ENCODE results near the gene SPEG.

The SPEG gene

GRCh38 chr2:219530048-219530963, 95.7 kb downstream of the SPEG start:
- no peaks in the 10 kb centered on the region for H3K9me3 ChIP-seq
- no peaks in the 10 kb centered on the region for H3K36me3 ChIP-seq (replicated peaks)
- in situ Hi-C loops (cut with MboI; ENCODE audit: low sequenced_read_pairs), result loop anchor here (5.0 kb wide), 1 partner anchor 128 kb away; no protein-coding TSS in a partner anchor
- H3K27me3 ChIP-seq (ENCODE audit: low read depth), result peaks cover 55% of the 10 kb centered on the region
- H3K4me1 ChIP-seq, result no peaks in the 10 kb centered on the region
- H3K4me3 ChIP-seq, result no peak overlapping the region
- peak; percentile 82 to 94 for DNase-seq (ENCODE audit: low spot score in 2 of 2)

GRCh38 chr2:219531639-219532377, 97.2 kb downstream of the SPEG start:
- DNase-seq (ENCODE audit: low spot score in 2 of 2), result no peak
- H3K27me3 ChIP-seq (ENCODE audit: low read depth), result peaks cover 53% of the 10 kb centered on the region

GRCh38 chr2:219532378-219532649, 97.7 kb downstream of the SPEG start:
- Histone ChIP-seq H3K27me3 (ENCODE audit: low read depth) (peaks cover 48% of the 10 kb centered on the region), H3K4me1 (no peaks in the 10 kb centered on the region), H3K4me3 (no peak overlapping the region), H3K9me3 (no peaks in the 10 kb centered on the region), H3K36me3 (replicated peaks) (no peaks in the 10 kb centered on the region)
- no peak for DNase-seq (ENCODE audit: low spot score in 2 of 2)
- in situ Hi-C loops (cut with MboI; ENCODE audit: low sequenced_read_pairs), result loop anchor here (5.0 kb wide), 1 partner anchor 130 kb away; no protein-coding TSS in a partner anchor

More at GRCh38 chr2:219531639-219532377, 97.2 kb downstream of the SPEG start:
- in situ Hi-C loops (cut with MboI; ENCODE audit: low sequenced_read_pairs), result loop anchor here (5.0 kb wide), 1 partner anchor 130 kb away; no protein-coding TSS in a partner anchor
- Histone ChIP-seq H3K9me3 (no peaks in the 10 kb centered on the region), H3K4me3 (no peak overlapping the region), H3K36me3 (replicated peaks) (no peaks in the 10 kb centered on the region), H3K4me1 (no peaks in the 10 kb centered on the region)

- Histone ChIP-seq H3K4me1 (no peaks in the 10 kb centered on the region), H3K4me3 (no peak overlapping the region), H3K27me3 (ENCODE audit: low read depth) (peaks cover 33% of the 10 kb centered on the region), H3K36me3 (replicated peaks) (no peaks in the 10 kb centered on the region; the same call in 1 of the 2 replicates), H3K9me3 (no peaks in the 10 kb centered on the region)
- in situ Hi-C loops (cut with MboI; ENCODE audit: low sequenced_read_pairs), result loop anchor here (5.0 kb wide), 1 partner anchor 132 kb away; no protein-coding TSS in a partner anchor
- no peak for DNase-seq (ENCODE audit: low spot score in 2 of 2)
Measured at GRCh38 chr2:219533930-219534661, 99.5 kb downstream of the SPEG start.

- H3K27me3 ChIP-seq (ENCODE audit: low read depth), result peaks cover 18% of the 10 kb centered on the region
- no peak overlapping the region for H3K4me3 ChIP-seq
- in situ Hi-C loops (cut with MboI; ENCODE audit: low sequenced_read_pairs), result no loop called here
- DNase-seq (ENCODE audit: low spot score in 2 of 2), result no peak
- H3K36me3 ChIP-seq (replicated peaks), result peaks cover 15% of the 10 kb centered on the region
- no peaks in the 10 kb centered on the region for H3K9me3 ChIP-seq
- no peaks in the 10 kb centered on the region; the same call in 1 of the 2 replicates for H3K4me1 ChIP-seq
Measured at GRCh38 chr2:219536425-219536824, 101.8 kb downstream of the SPEG start.

GRCh38 chr2:219536967-219537366, 102.3 kb downstream of the SPEG start:
- Histone ChIP-seq H3K36me3 (replicated peaks) (peaks cover 19% of the 10 kb centered on the region), H3K4me1 (peaks cover 2% of the 10 kb centered on the region; the same call in 1 of the 2 replicates), H3K27me3 (ENCODE audit: low read depth) (peaks cover 13% of the 10 kb centered on the region), H3K4me3 (no peak overlapping the region), H3K9me3 (no peaks in the 10 kb centered on the region)
- in situ Hi-C loops (cut with MboI; ENCODE audit: low sequenced_read_pairs), result no loop called here
- no peak for DNase-seq (ENCODE audit: low spot score in 2 of 2)

GRCh38 chr2:219537657-219538488, 103.2 kb downstream of the SPEG start:
- Histone ChIP-seq H3K4me3 (no peak overlapping the region), H3K36me3 (replicated peaks) (peaks cover 19% of the 10 kb centered on the region), H3K4me1 (peaks cover 8% of the 10 kb centered on the region; the same call in 1 of the 2 replicates), H3K27me3 (ENCODE audit: low read depth) (peaks cover 4% of the 10 kb centered on the region), H3K9me3 (no peaks in the 10 kb centered on the region)
- in situ Hi-C loops (cut with MboI; ENCODE audit: low sequenced_read_pairs), result no loop called here
- DNase-seq (ENCODE audit: low spot score in 2 of 2), result no peak

- peaks cover 8% of the 10 kb centered on the region; the same call in 1 of the 2 replicates for H3K4me1 ChIP-seq
- H3K9me3 ChIP-seq, result no peaks in the 10 kb centered on the region
Measured at GRCh38 chr2:219538504-219538951, 103.9 kb downstream of the SPEG start.

GRCh38 chr2:219538956-219539788, 104.5 kb downstream of the SPEG start:
- no peak overlapping the region for H3K4me3 ChIP-seq
- in situ Hi-C loops (cut with MboI; ENCODE audit: low sequenced_read_pairs), result no loop called here
- H3K27me3 ChIP-seq (ENCODE audit: low read depth), result peaks cover 2% of the 10 kb centered on the region; the same call in 1 of the 2 replicates
- peaks cover 8% of the 10 kb centered on the region; the same call in 1 of the 2 replicates for H3K4me1 ChIP-seq
- no peak for DNase-seq (ENCODE audit: low spot score in 2 of 2)
- peaks cover 19% of the 10 kb centered on the region for H3K36me3 ChIP-seq (replicated peaks)
- H3K9me3 ChIP-seq, result no peaks in the 10 kb centered on the region

More at GRCh38 chr2:219538504-219538951, 103.9 kb downstream of the SPEG start:
- Histone ChIP-seq H3K36me3 (replicated peaks) (peaks cover 19% of the 10 kb centered on the region), H3K4me3 (no peak overlapping the region), H3K27me3 (ENCODE audit: low read depth) (peaks cover 2% of the 10 kb centered on the region; the same call in 1 of the 2 replicates)
- in situ Hi-C loops (cut with MboI; ENCODE audit: low sequenced_read_pairs), result no loop called here
- DNase-seq (ENCODE audit: low spot score in 2 of 2), result no peak

- in situ Hi-C loops (cut with MboI; ENCODE audit: low sequenced_read_pairs), result loop anchor here (5.0 kb wide), 1 partner anchor 102 kb away; no protein-coding TSS in a partner anchor
- H3K4me1 ChIP-seq, result peaks cover 8% of the 10 kb centered on the region; the same call in 1 of the 2 replicates
- no peak overlapping the region for H3K4me3 ChIP-seq
Measured at GRCh38 chr2:219539926-219540678, 105.5 kb downstream of the SPEG start.

GRCh38 chr2:219540784-219541504, 106.3 kb downstream of the SPEG start:
- Histone ChIP-seq H3K36me3 (replicated peaks) (peaks cover 19% of the 10 kb centered on the region), H3K4me3 (no peak overlapping the region), H3K4me1 (peaks cover 8% of the 10 kb centered on the region; the same call in 1 of the 2 replicates), H3K9me3 (no peaks in the 10 kb centered on the region), H3K27me3 (ENCODE audit: low read depth) (no peaks in the 10 kb centered on the region)
- in situ Hi-C loops (cut with MboI; ENCODE audit: low sequenced_read_pairs), result loop anchor here (5.0 kb wide), 1 partner anchor 101 kb away; no protein-coding TSS in a partner anchor
- DNase-seq (ENCODE audit: low spot score in 2 of 2), result no peak

More at GRCh38 chr2:219539926-219540678, 105.5 kb downstream of the SPEG start:
- H3K9me3 ChIP-seq, result no peaks in the 10 kb centered on the region
- H3K27me3 ChIP-seq (ENCODE audit: low read depth), result no peaks in the 10 kb centered on the region
- peaks cover 19% of the 10 kb centered on the region for H3K36me3 ChIP-seq (replicated peaks)
- no peak for DNase-seq (ENCODE audit: low spot score in 2 of 2)

Measured in HAP-1 (cell line).